ENCODE measurements around the gene BIK. TPM values are rescaled to one million over a fixed set of nuclear protein-coding genes. Genes with fewer than 3 reads are reported as not detected.

The BIK gene
- total RNA-seq, 4 donors from 2014 or later, result 6.1 to 11.3 (median 7.3) TPM

DNA sequence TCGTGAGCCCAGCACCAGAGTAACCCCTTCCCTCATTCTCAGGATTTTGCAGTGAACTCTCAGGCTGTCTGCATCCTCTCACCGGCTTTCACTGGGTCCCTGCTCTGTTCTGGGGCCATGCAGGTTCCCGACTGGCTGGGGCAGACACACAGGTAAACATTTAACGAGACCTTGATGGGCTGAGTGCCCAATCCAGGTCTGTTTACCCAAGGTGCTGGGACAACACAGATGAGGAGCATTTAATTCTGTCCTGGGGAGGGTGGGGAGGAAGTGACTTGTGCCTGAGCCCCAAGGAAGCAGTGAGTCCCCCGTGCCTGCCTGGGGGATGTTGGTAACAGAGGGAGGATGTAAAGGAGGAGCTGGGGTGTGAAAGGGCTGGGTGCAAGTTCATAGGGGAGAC lies 4.4 kb downstream of the BIK start:
- Histone ChIP-seq H3K4me1 (peaks cover 17% of the 10 kb centered on the region), H3K4me3 (no peak overlapping the region), H3K9me3 (no peaks in the 10 kb centered on the region), H3K27ac (no peak overlapping the region), H3K36me3 (no peaks in the 10 kb centered on the region), H3K27me3 (peaks cover 19% of the 10 kb centered on the region)
- no peak for DNase-seq (ENCODE audit: low spot score in 2 of 2)
- WGBS, result 47% methylated on average over 5 of the region's 5 CpGs
- no peak for TF ChIP-seq POLR2AphosphoS5 (IDR thresholded peaks at IDR 0.05)
- TF ChIP-seq EP300 (IDR thresholded peaks at IDR 0.05), result no peak
- TF ChIP-seq, protein P1, sequence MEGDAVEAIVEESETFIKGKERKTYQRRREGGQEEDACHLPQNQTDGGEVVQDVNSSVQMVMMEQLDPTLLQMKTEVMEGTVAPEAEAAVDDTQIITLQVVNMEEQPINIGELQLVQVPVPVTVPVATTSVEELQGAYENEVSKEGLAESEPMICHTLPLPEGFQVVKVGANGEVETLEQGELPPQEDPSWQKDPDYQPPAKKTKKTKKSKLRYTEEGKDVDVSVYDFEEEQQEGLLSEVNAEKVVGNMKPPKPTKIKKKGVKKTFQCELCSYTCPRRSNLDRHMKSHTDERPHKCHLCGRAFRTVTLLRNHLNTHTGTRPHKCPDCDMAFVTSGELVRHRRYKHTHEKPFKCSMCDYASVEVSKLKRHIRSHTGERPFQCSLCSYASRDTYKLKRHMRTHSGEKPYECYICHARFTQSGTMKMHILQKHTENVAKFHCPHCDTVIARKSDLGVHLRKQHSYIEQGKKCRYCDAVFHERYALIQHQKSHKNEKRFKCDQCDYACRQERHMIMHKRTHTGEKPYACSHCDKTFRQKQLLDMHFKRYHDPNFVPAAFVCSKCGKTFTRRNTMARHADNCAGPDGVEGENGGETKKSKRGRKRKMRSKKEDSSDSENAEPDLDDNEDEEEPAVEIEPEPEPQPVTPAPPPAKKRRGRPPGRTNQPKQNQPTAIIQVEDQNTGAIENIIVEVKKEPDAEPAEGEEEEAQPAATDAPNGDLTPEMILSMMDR (IDR thresholded peaks at IDR 0.05), result no peak

DNA sequence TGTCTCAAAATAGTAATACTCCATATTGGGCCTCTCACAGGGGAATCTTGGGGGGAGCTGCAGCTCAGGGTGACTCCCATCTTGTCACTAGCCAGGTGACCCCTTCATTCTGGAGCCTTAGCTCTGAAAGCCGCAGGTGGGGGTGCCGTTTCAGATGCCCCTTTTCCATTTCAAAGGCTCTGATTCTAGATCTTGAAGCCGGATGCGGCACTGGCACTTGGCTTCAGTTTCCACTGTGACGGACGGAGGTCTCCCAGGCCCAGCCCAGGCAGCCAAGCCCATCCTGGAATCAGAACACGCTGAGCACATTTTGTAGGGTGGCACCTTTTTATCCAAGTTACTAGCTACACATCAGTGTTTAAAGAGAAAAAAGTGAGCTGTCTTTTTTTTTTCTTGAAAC lies 6.4 kb downstream of the BIK start:
- 87% methylated on average over 7 of the region's 7 CpGs for WGBS

DNA sequence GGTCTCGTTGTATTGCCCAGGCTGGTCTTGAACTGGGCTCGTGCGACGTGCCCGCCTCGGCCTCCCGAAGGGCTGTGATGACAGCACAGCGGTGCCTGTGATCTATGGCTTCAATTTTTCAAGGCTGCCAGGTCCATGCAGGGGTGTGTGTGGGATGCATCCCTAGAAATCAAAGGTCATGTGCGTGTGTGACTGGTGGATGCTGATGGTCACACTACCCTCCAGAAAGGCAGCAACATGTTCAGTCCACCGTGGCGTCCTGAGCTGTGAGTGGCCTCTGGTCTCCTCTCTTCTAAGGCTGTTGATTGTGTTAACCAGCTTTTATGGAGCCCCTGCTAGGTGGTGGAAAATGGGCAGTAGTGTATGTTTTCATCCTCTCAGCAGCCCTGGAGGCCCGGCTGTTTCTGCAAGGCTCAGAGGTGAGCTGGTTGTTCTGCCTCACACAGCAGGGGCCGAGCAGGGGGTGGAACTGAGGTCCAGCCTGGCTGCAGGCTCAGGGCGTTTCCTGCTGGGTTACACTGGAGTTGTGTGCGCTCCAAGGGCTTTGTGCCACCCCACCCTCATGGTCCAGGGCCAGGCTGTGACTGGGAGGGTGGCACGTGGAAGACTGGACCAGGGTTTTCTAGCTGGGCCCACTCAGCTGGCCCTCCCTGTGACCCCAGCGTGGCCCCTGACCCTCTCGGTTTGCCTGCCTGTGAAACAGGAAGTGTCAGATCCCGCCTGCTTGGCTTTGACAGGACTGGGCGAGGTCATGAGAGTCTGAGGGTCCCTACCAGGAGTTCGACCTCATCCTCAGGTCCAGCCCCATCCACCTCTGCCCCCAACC lies 7.7 kb downstream of the BIK start:
- H3K4me3 ChIP-seq, result no peak overlapping the region
- no peaks in the 10 kb centered on the region for H3K27me3 ChIP-seq
- 93% methylated on average over 11 of the region's 21 CpGs for WGBS
- H3K4me1 ChIP-seq, result no peaks in the 10 kb centered on the region
- no peak overlapping the region for H3K27ac ChIP-seq
- DNase-seq (ENCODE audit: low spot score in 2 of 2), result no peak
- no peaks in the 10 kb centered on the region for H3K36me3 ChIP-seq
- no peaks in the 10 kb centered on the region for H3K9me3 ChIP-seq
- TF ChIP-seq EP300 (IDR thresholded peaks at IDR 0.05) (no peak), POLR2A (IDR thresholded peaks at IDR 0.05) (no peak), POLR2AphosphoS5 (IDR thresholded peaks at IDR 0.05) (no peak)
- TF ChIP-seq, protein P1 (IDR thresholded peaks at IDR 0.05), result no peak

More for the DNA sequence above, 6.4 kb downstream of the BIK start:
- Histone ChIP-seq H3K36me3 (no peaks in the 10 kb centered on the region), H3K9me3 (no peaks in the 10 kb centered on the region), H3K27me3 (peaks cover 8% of the 10 kb centered on the region), H3K27ac (no peak overlapping the region), H3K4me1 (no peaks in the 10 kb centered on the region), H3K4me3 (no peak overlapping the region)
- no peak for DNase-seq (ENCODE audit: low spot score in 2 of 2)
- no peak for TF ChIP-seq EP300 (IDR thresholded peaks at IDR 0.05)
- TF ChIP-seq, protein P1 (IDR thresholded peaks at IDR 0.05), result no peak
- TF ChIP-seq POLR2A (IDR thresholded peaks at IDR 0.05), result no peak
- TF ChIP-seq POLR2AphosphoS5 (IDR thresholded peaks at IDR 0.05), result no peak

DNA sequence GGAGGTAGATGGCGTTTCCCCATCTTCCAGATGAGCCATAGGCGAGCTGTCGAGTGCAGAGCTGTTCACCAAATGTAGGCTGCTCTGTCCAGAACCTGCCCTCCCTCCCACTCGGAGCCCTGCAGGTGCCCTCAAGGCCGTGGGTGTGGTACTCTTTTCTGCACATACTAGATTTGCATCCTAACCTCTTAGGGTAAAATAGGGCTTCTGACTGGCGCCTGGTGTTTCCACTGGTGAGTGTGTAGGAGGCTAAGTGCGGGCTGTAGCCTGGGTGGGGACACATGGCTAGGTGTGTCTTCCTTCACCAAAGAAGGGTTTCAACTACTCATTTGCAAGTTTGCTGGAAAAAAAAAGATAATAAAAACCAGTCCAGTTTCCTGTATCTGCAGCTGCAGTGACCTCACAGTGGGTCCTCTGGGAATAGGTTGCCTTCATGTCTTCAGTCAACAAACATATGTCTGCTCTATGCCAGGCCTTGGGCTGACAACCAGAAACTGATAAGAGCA lies 8.5 kb downstream of the BIK start:
- H3K4me1 ChIP-seq, result no peaks in the 10 kb centered on the region
- no peak for TF ChIP-seq POLR2A (IDR thresholded peaks at IDR 0.05)
- H3K27me3 ChIP-seq, result no peaks in the 10 kb centered on the region
- H3K36me3 ChIP-seq, result no peaks in the 10 kb centered on the region
- no peak overlapping the region for H3K27ac ChIP-seq
- no peak for DNase-seq (ENCODE audit: low spot score in 2 of 2)
- WGBS, result 56% methylated on average over 4 of the region's 7 CpGs
- H3K4me3 ChIP-seq, result no peak overlapping the region
- no peaks in the 10 kb centered on the region for H3K9me3 ChIP-seq

DNA sequence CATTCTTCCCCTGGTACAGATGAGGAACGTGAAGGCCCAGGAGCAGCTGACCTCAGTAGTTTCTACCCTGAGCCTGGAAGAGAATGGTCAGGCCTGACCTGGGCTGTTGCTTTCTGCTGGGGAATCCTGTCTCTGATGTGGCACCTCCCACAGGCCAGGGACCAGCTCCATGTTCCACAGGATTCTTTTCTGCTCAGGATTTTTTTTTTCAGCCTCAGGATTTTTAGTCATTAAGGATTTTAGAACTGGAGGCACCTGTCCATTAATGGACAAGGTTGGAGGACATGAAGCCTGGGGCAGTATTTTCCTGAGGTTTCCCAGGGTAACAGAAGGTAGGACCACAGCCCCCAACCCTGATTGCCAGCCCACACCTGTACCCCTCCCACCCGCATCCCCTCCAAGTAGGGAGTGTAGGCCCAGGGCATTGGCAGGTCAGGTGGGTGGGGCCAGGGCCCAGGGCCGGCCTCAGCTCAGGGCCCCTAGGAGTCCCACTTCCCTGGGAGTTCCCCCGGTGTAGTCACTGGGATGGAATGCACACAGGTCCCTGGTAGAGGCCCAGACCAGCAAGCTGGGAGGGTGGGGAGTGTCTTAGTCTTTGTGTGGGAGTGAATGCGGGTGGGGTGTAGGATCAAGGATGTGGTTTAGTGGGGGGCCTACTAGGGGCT lies 16.1 kb downstream of the BIK start:
- TF ChIP-seq POLR2AphosphoS5 (IDR thresholded peaks at IDR 0.05) (no peak), POLR2A (IDR thresholded peaks at IDR 0.05) (no peak), EP300 (IDR thresholded peaks at IDR 0.05) (no peak)
- TF ChIP-seq, protein P1 (IDR thresholded peaks at IDR 0.05), result no peak
- no peak for DNase-seq (ENCODE audit: low spot score in 2 of 2)
- no peaks in the 10 kb centered on the region for H3K27me3 ChIP-seq
- peaks cover 5% of the 10 kb centered on the region for H3K36me3 ChIP-seq
- no peak overlapping the region for H3K27ac ChIP-seq
- 74% methylated on average over 5 of the region's 5 CpGs for WGBS
- H3K4me1 ChIP-seq, result peaks cover 19% of the 10 kb centered on the region
- no peak overlapping the region for H3K4me3 ChIP-seq
- H3K9me3 ChIP-seq, result no peaks in the 10 kb centered on the region
